H9 (cell line): ENCODE measurements around the gene RFPL2. TPM values are rescaled to one million over a fixed set of nuclear protein-coding genes. Genes with fewer than 3 reads are reported as not detected.

Experiments used
- DNase-seq: peaks from one replicate; pipeline ENCODE4 v3.0.0-alpha.2; 2017
- H2AFZ ChIP-seq: one replicate; pipeline ENCODE4 v1.6.1; 2013; ENCODE audit warnings: mild to moderate bottlenecking, low read length, control low read depth, moderate library complexity
- H2AK5ac ChIP-seq: 2 replicates; pipeline ENCODE4 v1.6.1; 2013; ENCODE audit warnings: low read length, control low read depth, mixed read lengths; ENCODE audit not compliant: insufficient read length
- H2BK120ac ChIP-seq: one replicate; pipeline ENCODE4 v1.6.1; 2013; ENCODE audit warnings: low read depth, mild to moderate bottlenecking, low read length, control low read depth, inconsistent platforms; ENCODE audit not compliant: poor library complexity, severe bottlenecking
- H2BK12ac ChIP-seq: 2 replicates; pipeline ENCODE4 v1.6.1; 2013; ENCODE audit warnings: low read length, control low read depth, mixed read lengths, low read depth; ENCODE audit not compliant: insufficient read length
- H2BK15ac ChIP-seq: 2 replicates; pipeline ENCODE4 v1.6.1; 2013; ENCODE audit warnings: low read depth, low read length, control low read depth
- H2BK20ac ChIP-seq: one replicate; pipeline ENCODE4 v1.6.1; 2013; ENCODE audit warnings: low read depth, mild to moderate bottlenecking, low read length, control low read depth, inconsistent platforms; ENCODE audit not compliant: poor library complexity, severe bottlenecking
- H2BK5ac ChIP-seq: 2 replicates; pipeline ENCODE4 v1.6.1; 2013; ENCODE audit warnings: low read length, control low read depth, mixed read lengths; ENCODE audit not compliant: insufficient read length
- H3K14ac ChIP-seq: 2 replicates; pipeline ENCODE4 v1.6.1; 2013; ENCODE audit warnings: low read length, control low read depth; ENCODE audit not compliant: insufficient read depth
- H3K18ac ChIP-seq: 2 replicates; pipeline ENCODE4 v1.6.1; 2013; ENCODE audit warnings: low read depth, mild to moderate bottlenecking, mixed read lengths, low read length, control low read depth; ENCODE audit not compliant: insufficient read length
- H3K23ac ChIP-seq: 2 replicates; pipeline ENCODE4 v1.6.1; 2013; ENCODE audit warnings: low read length, control low read depth, mixed read lengths, low read depth; ENCODE audit not compliant: insufficient read length
- H3K23me2 ChIP-seq: 2 replicates; pipeline ENCODE4 v1.6.1; 2013; ENCODE audit warnings: low read depth, mild to moderate bottlenecking, mixed read lengths, low read length, control low read depth; ENCODE audit not compliant: insufficient read length, poor library complexity, severe bottlenecking
- H3K27ac ChIP-seq: 2 replicates; pipeline ENCODE4 v1.5.1; 2013; ENCODE audit warnings: low read length, control low read depth, mixed read lengths, low read depth; ENCODE audit not compliant: insufficient read length
- H3K27me3 ChIP-seq: 2 replicates; pipeline ENCODE4 v1.6.1; 2013; ENCODE audit warnings: low read length, control low read depth, inconsistent platforms; ENCODE audit not compliant: insufficient read depth
- H3K4ac ChIP-seq: 2 replicates; pipeline ENCODE4 v1.6.1; 2013; ENCODE audit warnings: low read depth, mild to moderate bottlenecking, control low read depth, inconsistent platforms, low read length, moderate library complexity
- H3K4me1 ChIP-seq: 2 replicates; pipeline ENCODE4 v1.6.1; 2013; ENCODE audit warnings: low read length, control low read depth, inconsistent platforms; ENCODE audit not compliant: insufficient read depth
- H3K4me2 ChIP-seq: 2 replicates; pipeline ENCODE4 v1.6.1; 2013; ENCODE audit warnings: low read length, control low read depth, mixed read lengths; ENCODE audit not compliant: insufficient read length, insufficient read depth
- H3K56ac ChIP-seq: 2 replicates; pipeline ENCODE4 v1.6.1; 2013; ENCODE audit warnings: low read depth, mild to moderate bottlenecking, mixed read lengths, low read length, control low read depth; ENCODE audit not compliant: insufficient read length
- H3K79me1 ChIP-seq: 2 replicates; pipeline ENCODE4 v1.6.1; 2013; ENCODE audit warnings: low read depth, mild to moderate bottlenecking, moderate library complexity, low read length, control low read depth, inconsistent platforms; ENCODE audit not compliant: insufficient read depth, poor library complexity, severe bottlenecking
- H3K79me2 ChIP-seq: 2 replicates; pipeline ENCODE4 v1.6.1; 2013; ENCODE audit warnings: low read length, control low read depth, inconsistent platforms; ENCODE audit not compliant: insufficient read depth
- H3K9ac ChIP-seq: 2 replicates; pipeline ENCODE4 v1.6.1; 2013; ENCODE audit warnings: low read length, control low read depth, mixed read lengths; ENCODE audit not compliant: insufficient read length; ENCODE audit errors: extremely low read depth
- H3K9me3 ChIP-seq: one replicate; pipeline ENCODE4 v1.6.1; 2013; ENCODE audit warnings: low read depth, low read length, inconsistent platforms; ENCODE audit not compliant: control insufficient read depth
- H3T11ph ChIP-seq: one replicate; pipeline ENCODE4 v1.6.1; 2013; ENCODE audit warnings: mild to moderate bottlenecking, low read length, control low read depth, inconsistent platforms
- H4K20me1 ChIP-seq: one replicate; pipeline ENCODE4 v1.6.1; 2013; ENCODE audit not compliant: control insufficient read depth, insufficient read length, insufficient read depth
- H4K5ac ChIP-seq: 2 replicates; pipeline ENCODE4 v1.6.1; 2013; ENCODE audit warnings: low read depth, mild to moderate bottlenecking, mixed read lengths, low read length, control low read depth; ENCODE audit not compliant: insufficient read length
- H4K8ac ChIP-seq: replicated peaks from 2 replicates; pipeline ENCODE4 v1.6.1; 2013; ENCODE audit warnings: low read length, control low read depth, mixed read lengths, low read depth; ENCODE audit not compliant: insufficient read length
- H4K91ac ChIP-seq: 2 replicates; pipeline ENCODE4 v1.6.1; 2013; ENCODE audit warnings: low read depth, mild to moderate bottlenecking, moderate library complexity, mixed read lengths, low read length, control low read depth; ENCODE audit not compliant: insufficient read length
- H3K27ac Mint-ChIP-seq, 3 experiments: 2 replicates in 2 of 3; 3 replicates in 1 of 3; pipeline ENCODE4 v1.8.0; 2020 to 2021; ENCODE audit warnings: mixed read lengths in 3 of 3, mild to moderate bottlenecking in 1 of 3, moderate library complexity in 1 of 3
- H3K27me3 Mint-ChIP-seq: 2 replicates; pipeline ENCODE4 v1.8.0; 2021; ENCODE audit warnings: low read depth, mild to moderate bottlenecking, moderate library complexity, mixed read lengths
- H3K36me3 Mint-ChIP-seq, 3 experiments: 2 replicates in 2 of 3; 3 replicates in 1 of 3; pipeline ENCODE4 v1.8.0; 2020 to 2021; ENCODE audit warnings: low read depth in 3 of 3, mixed read lengths in 3 of 3; ENCODE audit not compliant: insufficient read depth in 1 of 3
- H3K4me1 Mint-ChIP-seq, 2 experiments: 2 replicates each; pipeline ENCODE4 v1.8.0; 2020; ENCODE audit warnings: mixed read lengths in 2 of 2
- H3K4me3 Mint-ChIP-seq, 2 experiments: 2 replicates in 1 of 2; 3 replicates in 1 of 2; pipeline ENCODE4 v1.8.0; 2020 to 2021; ENCODE audit warnings: mild to moderate bottlenecking in 2 of 2, mixed read lengths in 2 of 2, moderate library complexity in 1 of 2
- H3K9me3 Mint-ChIP-seq, 2 experiments: 2 replicates in 1 of 2; 3 replicates in 1 of 2; pipeline ENCODE4 v1.8.0; 2020; ENCODE audit warnings: mild to moderate bottlenecking in 2 of 2, mixed read lengths in 2 of 2, moderate library complexity in 1 of 2
- CTCF ChIP-seq: fragments of 200-600 bp; sonication (generic); conservative IDR thresholded peaks from 3 replicates; pipeline ENCODE4 v1.8.0; 2021; ENCODE audit warnings: antibody characterized with exemption, mild to moderate bottlenecking
- WGBS: extraction: QIAGEN DNeasy Blood & Tissue Kit; methylation state at CpG from one replicate; pipeline ENCODE4 v1.1.7; 2013; ENCODE audit warnings: missing lambda C conversion rate, low lambda C conversion rate, mixed read lengths; ENCODE audit not compliant: insufficient read length; ENCODE audit errors: extremely low coverage; 5-methylcytosine and 5-hydroxymethylcytosine counted together
- total RNA-seq: library from RNA; stranded (reverse); gene quantifications from 2 replicates; pipeline ENCODE4 v1.2.1, GENCODE V29; 2021

RFPL2 gene
- total RNA-seq, 1 experiment from 2014 or later = not detected

GRCh38 chr22:32244547-32244946 lies 39.7 kb upstream of the RFPL2 start:
- H3K23me2 ChIP-seq = no peaks in the 10 kb centered on the region
- H3K79me1 ChIP-seq = no peaks in the 10 kb centered on the region
- H2AK5ac ChIP-seq = no peak overlapping the region
- no peaks in the 10 kb centered on the region for H3K9me3 ChIP-seq
- no peaks in the 10 kb centered on the region for H3K4me1 Mint-ChIP-seq
- H2BK20ac ChIP-seq = no peak overlapping the region
- H3K4ac ChIP-seq = no peak overlapping the region
- H3K56ac ChIP-seq = no peak overlapping the region
- no peak overlapping the region for H2AFZ ChIP-seq
- H3K36me3 Mint-ChIP-seq = no peaks in the 10 kb centered on the region
- H3K4me3 Mint-ChIP-seq = no peak overlapping the region
- no peak for DNase-seq
- H3K27me3 Mint-ChIP-seq = peaks cover 58% of the 10 kb centered on the region
- no peak overlapping the region for H3K18ac ChIP-seq
- no peaks in the 10 kb centered on the region for H3K4me1 ChIP-seq
- no peak overlapping the region for H2BK15ac ChIP-seq
- no CpG with 5 or more reads among the region's 1 CpG for whole genome bisulfite sequencing
- no peak for TF ChIP-seq CTCF
- H4K5ac ChIP-seq = no peak overlapping the region
- H3T11ph ChIP-seq = no peak overlapping the region
- no peak overlapping the region for H3K27ac Mint-ChIP-seq
- H3K23ac ChIP-seq = no peak overlapping the region
- no peak overlapping the region for H3K27ac ChIP-seq
- no peaks in the 10 kb centered on the region for H4K20me1 ChIP-seq
- H3K9me3 Mint-ChIP-seq = no peaks in the 10 kb centered on the region
- H2BK120ac ChIP-seq = no peak overlapping the region
- no peak overlapping the region for H2BK5ac ChIP-seq
- no peak overlapping the region for H3K14ac ChIP-seq
- H4K8ac ChIP-seq = no peak overlapping the region
- no peak overlapping the region for H3K4me2 ChIP-seq
- no peak overlapping the region for H3K9ac ChIP-seq
- H3K79me2 ChIP-seq = no peaks in the 10 kb centered on the region
- no peak overlapping the region for H4K91ac ChIP-seq
- no peaks in the 10 kb centered on the region for H3K27me3 ChIP-seq
- no peak overlapping the region for H2BK12ac ChIP-seq
